PC-9 (cell line): ENCODE results near the gene PRRC2B. TPM values are rescaled to one million over a fixed set of nuclear protein-coding genes. Genes with fewer than 3 reads are reported as not detected.
A peak's percentile ranks its signal among the peaks of the same experiment; 100 is the strongest.
"Not testable (repeated sequence)": the region's sequence is repeated elsewhere in the genome, so short reads cannot be mapped to it uniquely, and the experiment has no call there.

Experiments
- BruUV-seq: library from RNA; stranded (reverse); fragments of 400-500 nt; replicated peaks from 2 replicates; lab custom pipeline; 2021; lab: Mats Ljungman, UMichigan
- CTCF ChIA-PET: fragments of 300-600 bp; sonication (Branson Sonifier 250); formaldehyde crosslinking; loops from one replicate; lab custom pipeline; 2022; ENCODE audit warnings: antibody characterized with exemption; lab: Charles Lee
- POLR2A ChIA-PET: fragments of 300-600 bp; sonication (Branson Sonifier 250); formaldehyde crosslinking; loops from one replicate; lab custom pipeline; 2022; ENCODE audit warnings: antibody characterized with exemption; ENCODE audit not compliant: unreplicated experiment; lab: Charles Lee
- DNase-seq, 2 experiments: peaks; one replicate each; pipeline versions ENCODE4 v3.0.0 to v3.0.0-alpha.2; 2015 to 2022; ENCODE audit warnings: mixed read lengths in 1 of 2
- H2AFZ ChIP-seq: fragments of 200-600 bp; sonication (generic); 2 replicates; pipeline ENCODE4 v1.8.1; 2017; ENCODE audit warnings: antibody characterized with exemption
- H3F3A ChIP-seq: fragments of 200-600 bp; sonication (generic); 2 replicates; pipeline ENCODE4 v1.8.1; 2017; ENCODE audit warnings: antibody characterized with exemption, mild to moderate bottlenecking, low read depth; ENCODE audit not compliant: insufficient read depth
- H3K27ac ChIP-seq: fragments of 200-600 bp; sonication (generic); 2 replicates; pipeline ENCODE4 v1.6.1; 2016; ENCODE audit warnings: mixed run types
- H3K27me3 ChIP-seq: fragments of 200-600 bp; sonication (generic); 2 replicates; pipeline ENCODE4 v1.6.1; 2016; ENCODE audit warnings: low read depth, mixed run types; ENCODE audit not compliant: insufficient read depth
- H3K36me3 ChIP-seq: fragments of 200-600 bp; sonication (generic); 2 replicates; pipeline ENCODE4 v1.6.1; 2016; ENCODE audit warnings: low read depth, mixed run types
- H3K4me1 ChIP-seq: fragments of 200-600 bp; sonication (generic); replicated peaks from 2 replicates; pipeline ENCODE4 v1.6.1; 2016; ENCODE audit warnings: mixed run types; ENCODE audit not compliant: insufficient read depth
- H3K4me2 ChIP-seq: fragments of 200-600 bp; sonication (generic); 2 replicates; pipeline ENCODE4 v1.6.1; 2017; ENCODE audit warnings: mixed run types
- H3K4me3 ChIP-seq: fragments of 200-600 bp; sonication (generic); 2 replicates; pipeline ENCODE4 v1.6.1; 2016; ENCODE audit warnings: mixed run types
- H3K79me2 ChIP-seq: fragments of 200-600 bp; sonication (generic); 2 replicates; pipeline ENCODE4 v1.6.1; 2017; ENCODE audit warnings: low read depth, mixed run types
- H3K9me2 ChIP-seq: fragments of 200-600 bp; sonication (generic); 2 replicates; pipeline ENCODE4 v1.8.1; 2017; ENCODE audit warnings: mild to moderate bottlenecking; ENCODE audit not compliant: insufficient read depth
- H3K9me3 ChIP-seq: fragments of 200-600 bp; sonication (generic); 2 replicates; pipeline ENCODE4 v1.8.1; 2016; ENCODE audit warnings: low read depth; ENCODE audit not compliant: insufficient read depth
- H4K20me1 ChIP-seq: fragments of 200-600 bp; sonication (generic); 2 replicates; pipeline ENCODE4 v1.8.1; 2017; ENCODE audit not compliant: insufficient read depth
- CTCF ChIP-seq: fragments of 200-600 bp; sonication (generic); conservative IDR thresholded peaks from 2 replicates; pipeline ENCODE4 v1.6.1; 2017; ENCODE audit warnings: mixed run types, antibody characterized with exemption, mild to moderate bottlenecking, moderate library complexity
- EZH2 ChIP-seq: fragments of 200-600 bp; sonication (generic); IDR thresholded peaks from 2 replicates; pipeline ENCODE4 v1.8.0; 2017; ENCODE audit warnings: antibody characterized with exemption, low read depth
- intact Hi-C: fragments of 100-400 bp; cut with micrococcal nuclease; formaldehyde crosslinking; loops from one replicate; pipeline ENCODE4 v1.10.0; 2022; ENCODE audit not compliant: unreplicated experiment
- total RNA-seq: library from RNA; stranded (reverse); gene quantifications from 2 replicates; pipeline ENCODE4 v1.2.3, GENCODE V29; 2021

PRRC2B gene
- total RNA-seq, 1 experiment from 2014 or later = 361 TPM

GRCh38 chr9:131349881-131350563, 43.9 kb upstream of the PRRC2B start:
- intact Hi-C loops = loop anchor here (1.0 to 5.0 kb wide), 3 partner anchors 52 to 397 kb away; no protein-coding TSS in a partner anchor
- no peaks in the 10 kb centered on the region for H3K27me3 ChIP-seq
- no peaks in the 10 kb centered on the region for H3K4me1 ChIP-seq
- no peaks in the 10 kb centered on the region for H3K9me2 ChIP-seq
- TF ChIP-seq EZH2 (no peak), CTCF (peak; percentile 79)
- H3K36me3 ChIP-seq = no peaks in the 10 kb centered on the region
- ChIA-PET CTCF (interaction anchor here (0.5 to 1.1 kb wide), 4 partner anchors 10 to 83 kb away, joined by 3 to 4 read pairs (median 4); no protein-coding TSS in a partner anchor), POLR2A (interaction anchor here (0.6 kb wide), 1 partner anchor 161 kb away, joined by 9 read pairs; no protein-coding TSS in a partner anchor)
- H3K79me2 ChIP-seq = no peaks in the 10 kb centered on the region
- BruUV-seq = no TSS peak
- H3F3A ChIP-seq = no peaks in the 10 kb centered on the region
- DNase-seq = peak; percentile 58 to 88
- peak overlapping the region; percentile 75 for H3K4me2 ChIP-seq
- no peak overlapping the region for H3K27ac ChIP-seq
- H2AFZ ChIP-seq = peak overlapping the region; percentile 65; the same call in 1 of the 2 replicates
- no peaks in the 10 kb centered on the region for H4K20me1 ChIP-seq
- peak overlapping the region; percentile 41; the same call in 1 of the 2 replicates for H3K4me3 ChIP-seq
- H3K9me3 ChIP-seq = no peaks in the 10 kb centered on the region

- H3K4me1 ChIP-seq = peaks cover 16% of the 10 kb centered on the region
- H3K36me3 ChIP-seq, H2AFZ ChIP-seq, H3K9me2 ChIP-seq, H3K9me3 ChIP-seq, H3K27ac ChIP-seq, H3K27me3 ChIP-seq, H3F3A ChIP-seq, BruUV-seq, DNase-seq, H3K4me3 ChIP-seq, H3K79me2 ChIP-seq, H4K20me1 ChIP-seq, POLR2A ChIA-PET, intact Hi-C loops, H3K4me2 ChIP-seq: not testable (repeated sequence)
- CTCF ChIA-PET = interaction anchor here (0.6 kb wide), 1 partner anchor 13 kb away, joined by 3 read pairs; no protein-coding TSS in a partner anchor
These were observed 37.4 kb upstream of the PRRC2B start for GRCh38 chr9:131356479-131356878.

GRCh38 chr9:131358556-131358955, 35.3 kb upstream of the PRRC2B start:
- intact Hi-C loops = loop anchor here (1.0 kb wide), 1 partner anchor 25 kb away; no protein-coding TSS in a partner anchor
- no peak for TF ChIP-seq EZH2
- no peaks in the 10 kb centered on the region for H3K36me3 ChIP-seq
- H3K79me2 ChIP-seq = no peaks in the 10 kb centered on the region
- no peaks in the 10 kb centered on the region for H3K9me3 ChIP-seq
- CTCF ChIA-PET = no interaction called here
- no peak overlapping the region for H3K4me3 ChIP-seq
- no peak overlapping the region for H3K27ac ChIP-seq
- H3K4me1 ChIP-seq = peaks cover 23% of the 10 kb centered on the region
- no peaks in the 10 kb centered on the region for H4K20me1 ChIP-seq
- no peaks in the 10 kb centered on the region for H3K9me2 ChIP-seq
- DNase-seq = no peak
- H3F3A ChIP-seq = peaks cover 11% of the 10 kb centered on the region
- no TSS peak for BruUV-seq
- POLR2A ChIA-PET = no interaction called here
- no peak overlapping the region for H2AFZ ChIP-seq
- no peaks in the 10 kb centered on the region for H3K27me3 ChIP-seq
- no peak overlapping the region for H3K4me2 ChIP-seq

DNA sequence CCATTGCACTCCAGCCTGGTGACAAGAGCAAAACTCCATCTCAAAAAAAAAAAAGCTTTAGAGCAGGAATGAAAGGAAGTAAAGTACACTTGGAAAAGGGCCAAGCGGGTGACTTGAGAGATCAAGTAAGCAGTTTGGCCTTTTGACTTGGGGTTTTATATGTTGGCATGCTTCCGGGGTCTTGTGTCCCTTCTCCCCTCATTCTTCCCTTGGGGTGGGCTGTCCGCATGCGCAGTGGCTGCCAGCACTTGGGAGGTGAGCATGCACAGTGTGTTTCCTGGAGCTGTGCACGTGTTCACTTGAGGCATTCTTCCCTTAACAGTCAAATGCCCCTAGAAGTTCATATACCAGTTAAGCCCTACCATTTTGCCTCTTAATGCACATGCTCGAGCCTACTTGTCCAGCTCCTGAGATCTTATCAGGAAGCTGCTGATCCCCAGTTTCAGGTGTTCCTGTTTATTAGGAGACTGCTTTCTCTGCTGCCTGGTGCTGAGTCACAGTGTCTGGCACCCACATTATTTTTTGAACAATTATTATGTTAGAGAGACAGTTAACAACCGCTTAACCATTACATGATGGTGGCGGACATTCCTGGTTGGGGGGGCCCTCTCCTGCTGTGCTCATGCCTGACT, 32.6 kb upstream of the PRRC2B start:
- POLR2A ChIA-PET = no interaction called here
- Histone ChIP-seq H2AFZ (peak overlapping the region; percentile 44; the same call in 1 of the 2 replicates), H3K36me3 (no peaks in the 10 kb centered on the region), H4K20me1 (no peaks in the 10 kb centered on the region), H3K79me2 (no peaks in the 10 kb centered on the region), H3K27me3 (no peaks in the 10 kb centered on the region), H3K4me1 (peaks cover 24% of the 10 kb centered on the region), H3K4me3 (no peak overlapping the region), H3K9me3 (no peaks in the 10 kb centered on the region), H3K9me2 (no peaks in the 10 kb centered on the region), H3K27ac (peak overlapping the region; percentile 79), H3F3A (peaks cover 12% of the 10 kb centered on the region), H3K4me2 (peak overlapping the region; percentile 37; the same call in 1 of the 2 replicates)
- no TSS peak for BruUV-seq
- CTCF ChIA-PET = interaction anchor here (0.8 kb wide), 1 partner anchor 32 kb away, joined by 6 read pairs; no protein-coding TSS in a partner anchor
- intact Hi-C loops = no loop called here
- peak; percentile 72 to 84 for DNase-seq
- TF ChIP-seq CTCF = no peak
- TF ChIP-seq EZH2 = no peak
